Upper lobe of left lung (tissue), 6 donors: ENCODE data around the gene P2RY6. TPM values are rescaled to one million over a fixed set of nuclear protein-coding genes. Genes with fewer than 3 reads are reported as not detected.

Experiments used
- ATAC-seq, 2 donors: fragments of 200-7000 bp; cut with Tn5 transposase; one replicate each; pipeline ENCODE4 v1.9.1; 2022; ENCODE audit warnings: mild to moderate bottlenecking in 2 of 2, moderate library complexity in 2 of 2; ENCODE audit not compliant: low FRiP score in 2 of 2
- DNase-seq, 2 donors: peaks; one replicate each; pipeline ENCODE4 v3.0.0-alpha.2; 2019 to 2020
- H3K27ac ChIP-seq, 4 donors: fragments of 200-600 bp; sonication (generic); one replicate each; pipeline ENCODE4 v1.5.1; 2016 to 2019
- H3K27me3 ChIP-seq, 4 donors: fragments of 200-600 bp; sonication (generic); one replicate each; pipeline ENCODE4 v1.5.1; 2017 to 2019
- H3K36me3 ChIP-seq, 4 donors: fragments of 200-600 bp; sonication (generic); one replicate each; pipeline ENCODE4 v1.5.1; 2016 to 2019
- H3K4me1 ChIP-seq, 4 donors: fragments of 200-600 bp; sonication (generic); one replicate each; pipeline ENCODE4 v1.5.1; 2018 to 2019
- H3K4me3 ChIP-seq, 4 donors: fragments of 200-600 bp; sonication (generic); one replicate each; pipeline ENCODE4 v1.5.1; 2017 to 2019; ENCODE audit warnings: mild to moderate bottlenecking in 2 of 4, moderate library complexity in 1 of 4
- H3K9me3 ChIP-seq, 4 donors: fragments of 200-600 bp; sonication (generic); one replicate each; pipeline ENCODE4 v1.5.1; 2018 to 2019
- EP300 ChIP-seq, 4 donors: sonication (generic); formaldehyde crosslinking; IDR thresholded peaks; one replicate each; pipeline ENCODE4 v1.5.1; 2017; ENCODE audit warnings: antibody characterized with exemption in 4 of 4, control low read depth in 2 of 4
- POLR2A ChIP-seq, 4 donors: fragments of 450-650 bp; IDR thresholded peaks; one replicate each; pipeline ENCODE4 v1.5.1; 2016 to 2017; ENCODE audit warnings: antibody characterized with exemption in 4 of 4, mild to moderate bottlenecking in 2 of 4
- POLR2AphosphoS5 ChIP-seq, 2 donors: sonication (generic); formaldehyde crosslinking; IDR thresholded peaks; one replicate each; pipeline ENCODE4 v1.5.1; 2017; ENCODE audit warnings: antibody characterized with exemption in 2 of 2
- WGBS, 2 donors: methylation state at CpG; one replicate each; pipeline ENCODE4 v1.1.5; 2017 to 2018; 5-methylcytosine and 5-hydroxymethylcytosine counted together
- total RNA-seq, 6 donors: library from RNA; depleted of rRNA in 4 of 6; stranded (reverse); fragments of >200 nt in 4 of 6; gene quantifications; one replicate each; pipeline versions ENCODE4 v1.1.0 to v1.2.1, GENCODE V29; 2016 to 2021
- TF ChIP-seq, protein P1 (sequence below), 6 experiments: fragments of 450-650 bp in 4 of 6; fragments of 200-600 bp in 2 of 6; sonication (generic) in 2 of 6; IDR thresholded peaks; one replicate each; pipeline ENCODE4 v1.5.1; 2016 to 2019; ENCODE audit warnings: antibody characterized with exemption in 6 of 6
- donor health status: DM: no; HTN: no; CAD: no; lungs with moderate emphysema.
- donor health status: DM: no; HTN: yes; CAD: no; lungs with severe emphysema.

Gene P2RY6
- total RNA-seq, 6 donors from 2014 or later: 0.30 to 5.3 (median 1.4) TPM; not detected in 1

DNA sequence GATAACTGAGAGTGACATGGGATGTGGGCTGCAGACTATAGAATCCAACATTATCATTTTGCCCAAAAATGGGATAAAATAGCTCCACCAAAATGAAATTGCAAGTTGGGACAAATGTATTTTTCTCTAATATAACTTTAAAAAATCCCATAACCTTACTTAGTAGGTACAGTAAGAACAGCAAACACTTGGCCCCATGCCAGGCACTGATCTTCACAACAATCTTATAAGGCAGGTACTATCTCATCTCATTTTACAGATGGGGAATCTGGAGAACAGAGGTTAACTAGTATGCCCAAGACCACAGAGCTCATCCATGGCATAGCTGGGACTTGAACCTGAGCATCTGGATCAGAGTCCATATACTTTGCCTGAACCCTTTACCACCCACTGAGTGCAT lies 22.5 kb downstream of the P2RY6 start:
- Histone ChIP-seq H3K27ac (no peak overlapping the region), H3K4me3 (no peak overlapping the region), H3K9me3 (no peaks in the 10 kb centered on the region), H3K4me1 (peaks cover 3% of the 10 kb centered on the region in 4 donors), H3K27me3 (no peaks in the 10 kb centered on the region), H3K36me3 (no peaks in the 10 kb centered on the region)
- TF ChIP-seq, protein P1, sequence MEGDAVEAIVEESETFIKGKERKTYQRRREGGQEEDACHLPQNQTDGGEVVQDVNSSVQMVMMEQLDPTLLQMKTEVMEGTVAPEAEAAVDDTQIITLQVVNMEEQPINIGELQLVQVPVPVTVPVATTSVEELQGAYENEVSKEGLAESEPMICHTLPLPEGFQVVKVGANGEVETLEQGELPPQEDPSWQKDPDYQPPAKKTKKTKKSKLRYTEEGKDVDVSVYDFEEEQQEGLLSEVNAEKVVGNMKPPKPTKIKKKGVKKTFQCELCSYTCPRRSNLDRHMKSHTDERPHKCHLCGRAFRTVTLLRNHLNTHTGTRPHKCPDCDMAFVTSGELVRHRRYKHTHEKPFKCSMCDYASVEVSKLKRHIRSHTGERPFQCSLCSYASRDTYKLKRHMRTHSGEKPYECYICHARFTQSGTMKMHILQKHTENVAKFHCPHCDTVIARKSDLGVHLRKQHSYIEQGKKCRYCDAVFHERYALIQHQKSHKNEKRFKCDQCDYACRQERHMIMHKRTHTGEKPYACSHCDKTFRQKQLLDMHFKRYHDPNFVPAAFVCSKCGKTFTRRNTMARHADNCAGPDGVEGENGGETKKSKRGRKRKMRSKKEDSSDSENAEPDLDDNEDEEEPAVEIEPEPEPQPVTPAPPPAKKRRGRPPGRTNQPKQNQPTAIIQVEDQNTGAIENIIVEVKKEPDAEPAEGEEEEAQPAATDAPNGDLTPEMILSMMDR (IDR thresholded peaks at IDR 0.05): no peak
- TF ChIP-seq POLR2A (IDR thresholded peaks at IDR 0.05) (no peak), POLR2AphosphoS5 (IDR thresholded peaks at IDR 0.05) (no peak), EP300 (IDR thresholded peaks at IDR 0.05) (no peak)
- ATAC-seq (no peak), DNase-seq (no peak)

DNA sequence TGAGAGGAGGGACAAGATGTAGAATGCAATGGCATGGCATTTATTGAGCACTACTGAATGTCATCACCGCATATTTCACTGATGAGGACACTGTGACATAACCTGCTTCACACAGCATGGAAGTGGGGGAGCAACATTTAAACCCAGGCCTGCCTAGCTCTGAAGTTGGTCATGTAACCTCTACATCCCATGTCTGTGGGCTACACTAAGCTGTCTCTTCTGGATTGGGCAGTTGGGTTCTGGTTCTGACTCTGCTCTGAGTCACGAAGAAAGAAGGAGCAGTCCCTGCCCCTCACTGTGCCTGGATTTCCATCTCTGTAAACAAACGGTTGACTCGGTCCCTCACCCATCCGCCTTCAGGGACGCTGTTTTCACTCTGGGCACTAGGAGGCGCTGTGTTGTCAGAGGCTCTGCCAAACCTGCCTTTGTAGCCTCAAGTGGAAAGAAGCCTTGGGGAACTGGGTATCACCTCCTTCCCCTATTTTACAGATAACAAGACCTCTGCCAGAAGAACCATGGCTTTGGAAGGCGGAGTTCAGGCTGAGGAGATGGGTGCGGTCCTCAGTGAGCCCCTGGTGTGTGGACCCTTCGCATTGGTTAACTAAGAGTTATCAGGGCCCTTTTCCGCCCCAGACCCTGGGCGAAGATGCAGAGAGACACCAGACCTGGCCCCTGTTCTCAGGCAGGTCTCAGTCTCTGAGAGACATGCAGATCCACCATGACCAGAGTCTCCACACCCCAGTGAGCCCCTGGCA lies 23.3 kb downstream of the P2RY6 start:
- DNase-seq: peak in 1 of 2 donors; percentile 75
- Histone ChIP-seq H3K9me3 (no peaks in the 10 kb centered on the region), H3K4me1 (no peaks in the 10 kb centered on the region), H3K4me3 (no peak overlapping the region), H3K27ac (no peak overlapping the region), H3K36me3 (no peaks in the 10 kb centered on the region), H3K27me3 (no peaks in the 10 kb centered on the region)
- TF ChIP-seq EP300 (IDR thresholded peaks at IDR 0.05): no peak
- TF ChIP-seq, protein P1 (IDR thresholded peaks at IDR 0.05): peak; percentile 75 to 92 (median 85)
- WGBS, 2 donors: 41 to 50% methylated on average over 10 to 12 of the region's 12 CpGs
- ATAC-seq: peak; percentile 61 to 81

DNA sequence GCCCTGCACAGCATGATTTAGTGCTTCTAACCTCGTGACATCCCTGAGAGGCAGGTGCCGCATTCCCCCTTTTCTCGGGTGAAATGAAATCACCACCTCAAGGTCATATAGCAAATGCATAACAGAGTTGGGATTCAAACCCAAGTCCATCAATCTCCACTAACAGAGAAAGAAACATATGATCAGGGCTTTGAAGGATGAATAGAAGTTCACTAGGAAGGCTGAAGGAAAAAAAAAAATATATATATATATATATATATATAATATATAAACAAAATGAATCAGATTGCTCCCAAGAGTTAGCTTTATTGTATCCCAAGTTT lies 23.8 kb downstream of the P2RY6 start:
- Histone ChIP-seq H3K27ac (no peak overlapping the region), H3K27me3 (no peaks in the 10 kb centered on the region), H3K4me1 (no peaks in the 10 kb centered on the region), H3K36me3 (no peaks in the 10 kb centered on the region), H3K4me3 (no peak overlapping the region), H3K9me3 (no peaks in the 10 kb centered on the region)
- no peak for DNase-seq
- ATAC-seq: no peak
- WGBS, 2 donors: 91% methylated on average over 3 of the region's 3 CpGs
- TF ChIP-seq EP300 (IDR thresholded peaks at IDR 0.05): no peak
- TF ChIP-seq POLR2AphosphoS5 (IDR thresholded peaks at IDR 0.05): no peak

DNA sequence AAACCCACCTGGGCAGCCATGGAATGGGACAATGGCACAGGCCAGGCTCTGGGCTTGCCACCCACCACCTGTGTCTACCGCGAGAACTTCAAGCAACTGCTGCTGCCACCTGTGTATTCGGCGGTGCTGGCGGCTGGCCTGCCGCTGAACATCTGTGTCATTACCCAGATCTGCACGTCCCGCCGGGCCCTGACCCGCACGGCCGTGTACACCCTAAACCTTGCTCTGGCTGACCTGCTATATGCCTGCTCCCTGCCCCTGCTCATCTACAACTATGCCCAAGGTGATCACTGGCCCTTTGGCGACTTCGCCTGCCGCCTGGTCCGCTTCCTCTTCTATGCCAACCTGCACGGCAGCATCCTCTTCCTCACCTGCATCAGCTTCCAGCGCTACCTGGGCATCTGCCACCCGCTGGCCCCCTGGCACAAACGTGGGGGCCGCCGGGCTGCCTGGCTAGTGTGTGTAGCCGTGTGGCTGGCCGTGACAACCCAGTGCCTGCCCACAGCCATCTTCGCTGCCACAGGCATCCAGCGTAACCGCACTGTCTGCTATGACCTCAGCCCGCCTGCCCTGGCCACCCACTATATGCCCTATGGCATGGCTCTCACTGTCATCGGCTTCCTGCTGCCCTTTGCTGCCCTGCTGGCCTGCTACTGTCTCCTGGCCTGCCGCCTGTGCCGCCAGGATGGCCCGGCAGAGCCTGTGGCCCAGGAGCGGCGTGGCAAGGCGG lies 24.5 kb downstream of the P2RY6 start:
- Histone ChIP-seq H3K9me3 (no peaks in the 10 kb centered on the region), H3K4me1 (no peaks in the 10 kb centered on the region), H3K4me3 (no peak overlapping the region), H3K36me3 (no peaks in the 10 kb centered on the region), H3K27me3 (no peaks in the 10 kb centered on the region), H3K27ac (no peak overlapping the region)
- TF ChIP-seq POLR2AphosphoS5 (IDR thresholded peaks at IDR 0.05): no peak
- TF ChIP-seq, protein P1 (IDR thresholded peaks at IDR 0.05): no peak
- TF ChIP-seq EP300 (IDR thresholded peaks at IDR 0.05): no peak
- TF ChIP-seq POLR2A (IDR thresholded peaks at IDR 0.05): no peak
- ATAC-seq (no peak), DNase-seq (peak in 1 of 2 donors; percentile 77)
- WGBS, 2 donors: 91 to 93% methylated on average over 15 to 35 of the region's 35 CpGs

DNA sequence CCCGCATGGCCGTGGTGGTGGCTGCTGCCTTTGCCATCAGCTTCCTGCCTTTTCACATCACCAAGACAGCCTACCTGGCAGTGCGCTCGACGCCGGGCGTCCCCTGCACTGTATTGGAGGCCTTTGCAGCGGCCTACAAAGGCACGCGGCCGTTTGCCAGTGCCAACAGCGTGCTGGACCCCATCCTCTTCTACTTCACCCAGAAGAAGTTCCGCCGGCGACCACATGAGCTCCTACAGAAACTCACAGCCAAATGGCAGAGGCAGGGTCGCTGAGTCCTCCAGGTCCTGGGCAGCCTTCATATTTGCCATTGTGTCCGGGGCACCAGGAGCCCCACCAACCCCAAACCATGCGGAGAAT lies 25.1 kb downstream of the P2RY6 start:
- Histone ChIP-seq H3K27me3 (no peaks in the 10 kb centered on the region), H3K9me3 (no peaks in the 10 kb centered on the region), H3K36me3 (no peaks in the 10 kb centered on the region), H3K27ac (no peak overlapping the region), H3K4me3 (no peak overlapping the region), H3K4me1 (no peaks in the 10 kb centered on the region)
- TF ChIP-seq POLR2A (IDR thresholded peaks at IDR 0.05): no peak
- TF ChIP-seq, protein P1 (IDR thresholded peaks at IDR 0.05): no peak
- no peak for TF ChIP-seq POLR2AphosphoS5 (IDR thresholded peaks at IDR 0.05)
- no peak for TF ChIP-seq EP300 (IDR thresholded peaks at IDR 0.05)
- peak in 1 of 2 donors; percentile 83 for DNase-seq
- no peak for ATAC-seq
- WGBS, 2 donors: 93 to 95% methylated on average over 16 to 18 of the region's 18 CpGs
